CMK (cell line): ENCODE data around the gene OR6P1.

ENCODE experiments used
- DNase-seq: peaks from one replicate; pipeline ENCODE4 v3.0.0-alpha.2; 2010; ENCODE audit warnings: low read depth

The OR6P1 gene

GRCh38 chr1:158570480-158570879, at the start of gene OR6P1:
Gene OR6P1, minus strand, starts transcription at chr1:158570580. Its CDS starts 6,976 bp downstream, at chr1:158563604.
- no peak for DNase-seq

- DNase-seq: no peak
Measured at GRCh38 chr1:158613764-158614163, 43.4 kb upstream of the OR6P1 start.

GRCh38 chr1:158611916-158612315, 41.5 kb upstream of the OR6P1 start:
- DNase-seq: no peak

- no peak for DNase-seq
Measured at GRCh38 chr1:158607296-158607695, 36.9 kb upstream of the OR6P1 start.

GRCh38 chr1:158604968-158605367, 34.6 kb upstream of the OR6P1 start, which contains the start of gene OR10Z1:
Gene OR10Z1, plus strand, starts transcription at chr1:158605268. Its CDS starts 1,171 bp downstream, at chr1:158606439.
- no peak for DNase-seq

GRCh38 chr1:158600735-158601134, 30.4 kb upstream of the OR6P1 start:
- no peak for DNase-seq

- no peak for DNase-seq
Measured at GRCh38 chr1:158586942-158587341, 16.6 kb upstream of the OR6P1 start.

GRCh38 chr1:158583962-158584361, 13.6 kb upstream of the OR6P1 start:
- DNase-seq: no peak

GRCh38 chr1:158579733-158580132, 9.4 kb upstream of the OR6P1 start, which contains the start of gene OR10X1:
Gene OR10X1, minus strand, starts transcription at chr1:158579899. Its CDS starts 0 bp downstream, at chr1:158579899.
- no peak for DNase-seq

GRCh38 chr1:158577561-158577960, 7.2 kb upstream of the OR6P1 start:
- DNase-seq: no peak

- no peak for DNase-seq
Measured at GRCh38 chr1:158572226-158572625, 1.8 kb upstream of the OR6P1 start.

- DNase-seq: no peak
Measured at GRCh38 chr1:158564608-158565007, 5.8 kb downstream of the OR6P1 start.

GRCh38 chr1:158563853-158564252, 6.5 kb downstream of the OR6P1 start:
- DNase-seq: no peak

- no peak for DNase-seq
Measured at GRCh38 chr1:158559696-158560095, 10.7 kb downstream of the OR6P1 start.

GRCh38 chr1:158554352-158554751, 16.0 kb downstream of the OR6P1 start, which contains the start of gene OR6Y1:
Gene OR6Y1, minus strand, starts transcription at chr1:158554405. Its CDS starts 6,300 bp downstream, at chr1:158548105.
- no peak for DNase-seq

- no peak for DNase-seq
Measured at GRCh38 chr1:158552296-158552695, 18.1 kb downstream of the OR6P1 start.

- no peak for DNase-seq
Measured at GRCh38 chr1:158547533-158547932, 22.8 kb downstream of the OR6P1 start.

GRCh38 chr1:158537609-158538008, 32.8 kb downstream of the OR6P1 start:
- DNase-seq: no peak

GRCh38 chr1:158534496-158534895, 35.9 kb downstream of the OR6P1 start:
- no peak for DNase-seq

GRCh38 chr1:158527190-158527815, 43.1 kb downstream of the OR6P1 start:
- DNase-seq: no peak

- DNase-seq: no peak
Measured at GRCh38 chr1:158521666-158522058, 48.7 kb downstream of the OR6P1 start.

- no peak for DNase-seq
Measured at GRCh38 chr1:158520955-158521665, 49.3 kb downstream of the OR6P1 start.

GRCh38 chr1:158520021-158520420, 50.4 kb downstream of the OR6P1 start:
- no peak for DNase-seq
